ENCODE measurements around the gene CHRNA7.
"Not testable (repeated sequence)": the region's sequence is repeated elsewhere in the genome, so short reads cannot be mapped to it uniquely, and the experiment has no call there.

The CHRNA7 gene

DNA sequence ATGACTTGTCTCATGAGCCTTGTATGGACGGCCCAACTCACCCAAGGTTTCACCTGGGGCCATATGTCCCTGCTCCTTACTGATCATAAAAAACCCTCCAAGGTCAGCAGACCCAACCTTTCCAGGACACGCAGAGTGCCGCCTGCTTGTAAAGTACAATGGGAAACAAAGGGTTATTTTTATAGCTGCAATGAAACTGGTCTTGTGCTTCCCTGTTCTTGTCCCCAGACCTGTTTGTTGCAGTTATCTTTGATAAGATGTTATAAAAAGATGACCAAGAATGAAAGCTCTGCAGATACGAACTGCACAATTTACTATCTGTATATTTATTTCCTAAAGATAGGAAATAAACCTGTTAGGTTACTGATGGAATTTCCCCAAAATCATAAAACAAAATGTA lies 136.0 kb downstream of the CHRNA7 start:
- H3K4me3 ChIP-seq (ENCODE audit: low read depth, low read length); DNase-seq (ENCODE audit: low read depth); in situ Hi-C loops (cut with HindIII; ENCODE audit: low sequenced_read_pairs): not testable (repeated sequence)

DNA sequence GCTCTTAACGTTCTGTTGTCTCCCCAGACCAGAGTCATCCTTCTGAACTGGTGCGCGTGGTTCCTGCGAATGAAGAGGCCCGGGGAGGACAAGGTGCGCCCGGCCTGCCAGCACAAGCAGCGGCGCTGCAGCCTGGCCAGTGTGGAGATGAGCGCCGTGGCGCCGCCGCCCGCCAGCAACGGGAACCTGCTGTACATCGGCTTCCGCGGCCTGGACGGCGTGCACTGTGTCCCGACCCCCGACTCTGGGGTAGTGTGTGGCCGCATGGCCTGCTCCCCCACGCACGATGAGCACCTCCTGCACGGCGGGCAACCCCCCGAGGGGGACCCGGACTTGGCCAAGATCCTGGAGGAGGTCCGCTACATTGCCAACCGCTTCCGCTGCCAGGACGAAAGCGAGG lies 137.6 kb downstream of the CHRNA7 start:
- H3K4me3 ChIP-seq (ENCODE audit: low read depth, low read length); in situ Hi-C loops (cut with HindIII; ENCODE audit: low sequenced_read_pairs); DNase-seq (ENCODE audit: low read depth): not testable (repeated sequence)

DNA sequence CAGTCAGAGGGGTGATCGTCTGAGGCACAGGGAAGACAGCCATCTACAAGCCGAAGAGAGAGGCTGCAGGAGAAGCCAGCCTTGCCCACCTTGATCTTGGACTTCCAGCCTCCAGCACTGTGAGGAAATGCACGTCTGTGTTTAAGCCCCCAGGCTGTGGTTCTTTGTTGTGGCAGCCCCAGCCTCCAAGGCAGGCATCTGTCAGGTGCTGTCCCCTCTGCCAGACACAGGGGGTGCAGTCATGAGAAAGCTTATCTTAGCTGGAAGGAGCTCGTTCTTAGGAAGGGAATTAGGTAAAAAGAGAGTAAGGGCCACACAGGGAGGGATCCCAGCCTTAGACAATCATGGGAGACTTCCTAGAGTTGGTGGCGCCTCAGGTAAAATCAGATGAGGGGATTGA lies 150.3 kb downstream of the CHRNA7 start:
- in situ Hi-C loops (cut with HindIII; ENCODE audit: low sequenced_read_pairs); DNase-seq (ENCODE audit: low read depth); H3K4me3 ChIP-seq (ENCODE audit: low read depth, low read length): not testable (repeated sequence)

DNA sequence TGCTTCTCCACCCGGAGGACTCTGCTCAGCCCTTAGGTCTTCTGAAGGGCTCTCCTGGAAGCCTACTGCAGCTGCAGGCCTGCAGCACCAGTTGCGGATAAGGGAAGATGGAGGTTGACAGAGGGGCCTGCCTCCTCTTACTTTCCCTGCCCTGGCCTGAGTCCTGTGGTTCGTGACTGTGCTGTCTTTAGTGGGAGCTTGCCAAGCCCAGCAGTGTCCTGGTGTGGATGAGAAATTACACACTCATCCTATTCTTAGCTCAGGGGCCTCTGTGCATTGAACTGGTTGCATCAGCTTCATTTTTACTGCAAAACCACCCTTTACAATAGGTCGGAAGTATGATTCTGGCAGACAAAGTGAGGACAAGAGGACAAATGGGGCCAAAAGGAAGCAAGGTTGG lies 163.5 kb downstream of the CHRNA7 start:
- DNase-seq (ENCODE audit: low read depth); H3K4me3 ChIP-seq (ENCODE audit: low read depth, low read length); in situ Hi-C loops (cut with HindIII; ENCODE audit: low sequenced_read_pairs): not testable (repeated sequence)

DNA sequence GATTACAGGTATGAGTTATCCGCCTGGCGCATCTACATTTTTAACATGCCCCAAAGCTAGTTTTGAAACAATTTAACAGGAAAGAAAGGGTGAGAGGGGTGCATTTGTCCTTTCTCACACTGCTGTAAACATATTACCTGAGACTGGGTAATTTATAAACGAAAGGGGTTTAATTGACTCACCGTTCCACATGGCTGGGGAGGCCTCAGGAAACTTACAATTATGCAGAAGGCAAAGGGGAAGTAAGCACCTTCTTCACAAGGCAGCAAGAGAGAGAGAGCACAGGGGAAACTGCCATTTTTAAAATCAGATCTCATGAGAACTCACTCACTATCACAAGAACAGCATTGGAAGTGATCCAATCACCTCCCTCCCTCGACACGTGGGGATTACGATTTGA lies 165.9 kb downstream of the CHRNA7 start:
- H3K4me3 ChIP-seq (ENCODE audit: low read depth, low read length); DNase-seq (ENCODE audit: low read depth); in situ Hi-C loops (cut with HindIII; ENCODE audit: low sequenced_read_pairs): not testable (repeated sequence)

DNA sequence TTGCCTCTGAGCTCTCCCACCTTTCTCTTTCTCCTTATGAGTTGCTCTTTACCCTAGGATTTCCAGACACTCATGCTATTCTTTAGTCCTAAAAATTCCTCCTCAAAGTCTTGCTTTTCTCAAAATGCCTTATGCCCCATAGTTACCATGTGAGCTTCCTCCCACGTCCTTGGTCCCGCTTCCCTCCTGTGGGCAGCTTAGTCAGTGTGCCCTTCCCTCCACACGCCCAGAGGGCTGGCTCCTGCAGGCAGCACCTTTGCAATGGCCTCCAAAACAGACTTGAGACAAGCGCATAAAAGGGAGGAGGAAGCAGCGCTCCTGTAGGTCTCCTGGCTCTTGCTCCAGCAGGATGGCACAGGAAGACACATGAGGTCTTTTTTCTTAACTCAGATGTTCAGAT lies 168.6 kb downstream of the CHRNA7 start:
- in situ Hi-C loops (cut with HindIII; ENCODE audit: low sequenced_read_pairs); DNase-seq (ENCODE audit: low read depth); H3K4me3 ChIP-seq (ENCODE audit: low read depth, low read length): not testable (repeated sequence)

DNA sequence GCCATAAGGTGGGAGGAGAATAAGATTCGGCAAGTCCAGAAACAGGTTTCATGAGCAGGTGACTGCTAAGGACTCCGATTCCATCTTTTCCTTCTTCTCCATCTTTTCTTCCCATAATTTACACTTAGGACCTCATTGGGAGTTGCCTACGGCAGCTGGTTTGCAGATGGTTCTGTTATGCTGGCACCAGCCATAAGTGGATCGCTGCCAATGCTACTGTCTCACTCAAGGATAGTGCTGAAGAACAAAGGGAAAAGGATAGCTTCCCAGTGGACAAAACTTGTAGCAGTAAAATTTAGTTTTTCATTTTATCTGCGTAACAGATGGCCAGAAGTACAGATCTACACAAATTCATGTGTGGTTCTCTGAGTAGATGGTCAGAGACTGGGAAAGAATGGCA lies 178.8 kb downstream of the CHRNA7 start:
- DNase-seq (ENCODE audit: low read depth); in situ Hi-C loops (cut with HindIII; ENCODE audit: low sequenced_read_pairs); H3K4me3 ChIP-seq (ENCODE audit: low read depth, low read length): not testable (repeated sequence)

DNA sequence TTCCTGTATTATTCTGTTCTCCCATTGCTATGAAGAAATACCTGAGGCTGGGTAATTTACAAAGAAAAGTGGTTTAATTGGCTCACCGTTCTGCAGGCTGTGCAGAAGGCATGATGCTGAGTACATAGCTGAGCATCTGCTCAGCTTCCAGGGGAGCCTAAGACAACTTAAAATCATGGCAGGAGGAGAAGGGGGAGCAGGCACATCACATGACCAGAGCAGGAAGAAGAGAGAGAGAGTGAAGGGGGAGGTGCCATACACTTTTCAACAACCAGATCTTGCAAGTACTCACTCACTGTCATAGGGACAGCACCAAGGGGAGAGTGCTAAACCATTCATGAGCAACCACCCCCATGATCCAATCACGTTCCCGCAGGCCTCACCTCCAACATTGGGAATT lies 188.4 kb downstream of the CHRNA7 start:
- TF ChIP-seq, protein P1, sequence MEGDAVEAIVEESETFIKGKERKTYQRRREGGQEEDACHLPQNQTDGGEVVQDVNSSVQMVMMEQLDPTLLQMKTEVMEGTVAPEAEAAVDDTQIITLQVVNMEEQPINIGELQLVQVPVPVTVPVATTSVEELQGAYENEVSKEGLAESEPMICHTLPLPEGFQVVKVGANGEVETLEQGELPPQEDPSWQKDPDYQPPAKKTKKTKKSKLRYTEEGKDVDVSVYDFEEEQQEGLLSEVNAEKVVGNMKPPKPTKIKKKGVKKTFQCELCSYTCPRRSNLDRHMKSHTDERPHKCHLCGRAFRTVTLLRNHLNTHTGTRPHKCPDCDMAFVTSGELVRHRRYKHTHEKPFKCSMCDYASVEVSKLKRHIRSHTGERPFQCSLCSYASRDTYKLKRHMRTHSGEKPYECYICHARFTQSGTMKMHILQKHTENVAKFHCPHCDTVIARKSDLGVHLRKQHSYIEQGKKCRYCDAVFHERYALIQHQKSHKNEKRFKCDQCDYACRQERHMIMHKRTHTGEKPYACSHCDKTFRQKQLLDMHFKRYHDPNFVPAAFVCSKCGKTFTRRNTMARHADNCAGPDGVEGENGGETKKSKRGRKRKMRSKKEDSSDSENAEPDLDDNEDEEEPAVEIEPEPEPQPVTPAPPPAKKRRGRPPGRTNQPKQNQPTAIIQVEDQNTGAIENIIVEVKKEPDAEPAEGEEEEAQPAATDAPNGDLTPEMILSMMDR (IDR thresholded peaks at IDR 0.05; ENCODE audit: low read depth, low read length, missing control alignments), result no peak
- no peak overlapping the region for H3K4me3 ChIP-seq (ENCODE audit: low read depth, low read length)
- no peak for DNase-seq (ENCODE audit: low read depth)
- in situ Hi-C loops (cut with HindIII; ENCODE audit: low sequenced_read_pairs), result no loop called here

Data from astrocyte of the cerebellum (primary cell).